NCI-H82 (cell line): ENCODE measurements around the gene ACVR1.
"Not testable (repeated sequence)": the region's sequence is repeated elsewhere in the genome, so short reads cannot be mapped to it uniquely, and the experiment has no call there.

ENCODE experiments used
- DNase-seq: peaks from one replicate; lab custom pipeline; 2025; lab: John Stamatoyannopoulos, UW

ACVR1 gene

DNA sequence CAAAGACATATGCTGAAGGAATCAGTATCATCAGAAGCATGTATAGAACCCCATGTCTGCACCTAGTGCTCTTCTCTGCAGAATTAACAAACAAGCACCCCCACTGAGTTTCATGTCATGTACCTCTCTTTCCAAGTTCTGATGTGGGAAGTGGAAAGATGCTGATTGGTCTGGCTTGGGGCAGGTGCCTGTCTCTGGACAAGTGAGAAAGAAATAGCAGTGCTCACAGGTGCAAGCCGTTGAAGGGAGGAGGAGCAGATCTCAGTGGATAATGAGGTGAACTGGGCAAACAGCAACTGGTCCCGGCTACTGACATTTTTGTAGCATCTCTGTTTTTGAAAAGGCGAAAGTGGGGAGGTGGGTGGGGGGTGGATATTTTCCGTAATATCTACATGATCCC, 17.5 kb upstream of the ACVR1 start:
- no peak for DNase-seq

DNA sequence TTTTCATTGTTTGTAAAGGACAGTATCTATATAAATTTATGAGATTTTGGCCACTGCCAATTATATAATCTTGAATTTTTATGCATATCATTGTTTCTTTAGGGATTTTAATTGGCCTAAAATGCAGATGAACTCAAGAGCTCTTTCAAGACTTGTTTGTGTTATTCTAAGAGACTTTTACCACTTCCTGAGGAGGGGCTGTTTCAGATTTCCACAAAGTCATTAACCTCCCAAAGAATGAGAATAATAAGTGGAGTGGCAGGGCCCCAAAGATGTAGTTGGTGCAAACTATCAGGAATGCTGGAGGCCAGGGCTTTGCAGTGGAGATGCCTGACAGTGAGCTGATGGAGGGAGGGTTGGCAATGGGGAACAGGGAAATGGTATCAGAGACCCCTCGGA, 15.5 kb upstream of the ACVR1 start:
- no peak for DNase-seq

DNA sequence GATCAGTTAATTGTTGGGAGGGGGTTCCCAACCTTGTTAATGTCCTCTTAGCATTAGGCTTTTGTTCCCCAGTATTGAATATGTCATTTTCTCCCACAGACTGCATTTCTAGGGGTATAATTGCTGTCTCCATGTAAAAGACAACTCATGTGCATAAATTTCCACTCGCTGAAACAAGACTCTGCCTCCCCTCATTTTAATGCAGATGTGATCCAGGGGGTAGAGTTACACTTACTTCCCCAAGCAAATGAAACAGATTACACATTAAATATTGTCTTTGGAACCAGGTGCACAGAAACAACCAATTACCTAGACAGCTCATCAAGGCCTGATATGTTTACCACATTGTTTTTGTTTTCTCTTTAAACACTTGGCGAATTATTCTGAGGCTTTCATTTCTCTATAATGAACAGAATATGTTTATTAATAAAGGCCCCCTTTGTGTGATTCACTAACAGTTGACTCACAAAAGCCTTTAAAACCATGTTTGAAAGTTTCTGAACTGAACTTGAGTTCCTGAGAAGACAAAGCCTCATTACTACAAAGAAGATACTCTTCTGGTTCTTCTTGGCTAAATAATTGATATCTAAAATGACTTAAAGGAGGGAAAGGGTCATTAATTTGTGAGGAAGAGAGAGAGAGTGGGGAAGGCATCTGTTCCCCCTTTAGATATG, 15.0 kb upstream of the ACVR1 start:
- DNase-seq = no peak

DNA sequence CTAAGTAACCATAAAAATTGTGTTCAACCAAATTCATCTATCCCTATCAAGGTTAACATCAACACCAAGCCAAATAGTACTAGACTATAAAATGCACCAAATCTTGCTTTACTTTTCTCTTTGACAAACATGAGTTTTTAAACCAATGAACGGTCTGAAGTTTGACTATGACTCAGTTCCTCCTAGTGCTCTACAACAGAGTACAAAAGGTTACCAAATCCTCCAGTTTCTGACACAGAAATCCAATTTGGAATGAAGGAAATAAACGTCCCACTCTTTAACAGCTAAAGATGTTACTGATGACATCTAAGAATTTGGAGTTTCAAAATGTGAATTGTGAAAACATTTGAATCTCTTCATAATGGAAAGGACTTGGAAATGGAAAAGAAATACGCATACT, 11.8 kb upstream of the ACVR1 start:
- no peak for DNase-seq

DNA sequence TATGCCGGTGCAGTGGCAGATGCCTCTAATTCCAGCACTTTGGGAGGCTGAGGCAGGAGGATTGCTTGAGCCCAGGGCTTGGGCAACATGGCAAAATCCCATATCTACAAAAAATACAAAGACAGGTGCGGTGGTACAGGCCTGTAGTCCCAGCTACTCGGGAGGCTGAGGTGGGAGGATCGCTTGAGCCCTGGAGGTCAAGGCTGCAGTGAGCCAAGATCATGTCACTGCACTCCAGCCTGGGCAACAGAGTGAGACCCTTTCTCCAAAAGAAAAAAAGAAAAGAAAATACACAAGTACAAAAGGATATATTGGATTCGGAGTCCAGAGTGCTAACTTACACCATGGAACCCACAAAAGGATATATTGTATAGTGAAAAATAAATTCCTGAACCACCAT, 8.4 kb upstream of the ACVR1 start:
- DNase-seq = not testable (repeated sequence)

DNA sequence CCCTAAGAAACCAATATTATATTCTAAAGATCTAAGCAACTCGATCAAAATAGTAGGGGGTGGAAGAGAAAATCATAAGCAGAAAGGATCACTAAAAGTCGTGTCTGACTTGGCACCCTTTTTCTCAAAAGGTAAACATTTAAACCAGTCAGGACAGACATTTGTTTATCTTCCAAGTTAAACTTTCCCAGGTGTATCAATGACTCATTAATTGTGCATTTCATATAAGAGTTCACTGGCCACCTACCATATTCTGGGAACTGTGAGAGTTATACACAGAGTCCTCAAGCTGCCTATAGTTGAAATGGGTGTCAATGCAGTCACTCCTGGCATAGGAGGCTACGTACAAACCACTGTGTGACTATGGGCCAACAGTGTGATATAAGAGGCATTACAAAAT, 4.8 kb upstream of the ACVR1 start:
- no peak for DNase-seq

DNA sequence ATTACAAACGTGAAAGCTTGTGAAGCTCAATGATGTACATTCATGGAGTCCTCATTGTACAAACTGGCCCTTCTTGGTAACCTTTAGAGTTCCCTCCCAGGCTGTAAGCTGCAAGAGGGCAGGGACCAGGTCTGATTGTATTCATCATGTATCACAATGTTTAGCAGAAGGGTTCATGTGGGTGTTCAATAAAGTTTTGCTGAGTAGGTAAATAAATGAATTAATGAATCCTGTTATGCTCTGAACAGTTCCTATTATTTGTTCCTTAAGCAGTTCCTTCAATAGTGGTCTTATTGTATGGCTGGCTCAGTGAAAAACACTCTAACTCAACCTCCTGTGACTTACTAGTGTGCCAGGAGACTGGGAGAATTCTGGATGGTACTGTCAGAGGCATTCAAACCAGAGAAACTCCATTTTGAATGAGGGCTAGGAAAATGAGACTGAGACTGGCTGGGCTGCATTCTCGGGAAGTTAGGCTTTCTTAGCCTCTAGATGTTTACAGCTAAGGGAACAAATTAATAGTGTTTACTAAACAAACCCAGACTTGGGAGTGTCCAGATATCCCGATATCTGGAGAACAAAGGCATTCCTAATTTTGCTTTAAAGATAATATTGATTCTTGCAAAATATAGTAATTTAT, 1.8 kb upstream of the ACVR1 start:
- DNase-seq = no peak

DNA sequence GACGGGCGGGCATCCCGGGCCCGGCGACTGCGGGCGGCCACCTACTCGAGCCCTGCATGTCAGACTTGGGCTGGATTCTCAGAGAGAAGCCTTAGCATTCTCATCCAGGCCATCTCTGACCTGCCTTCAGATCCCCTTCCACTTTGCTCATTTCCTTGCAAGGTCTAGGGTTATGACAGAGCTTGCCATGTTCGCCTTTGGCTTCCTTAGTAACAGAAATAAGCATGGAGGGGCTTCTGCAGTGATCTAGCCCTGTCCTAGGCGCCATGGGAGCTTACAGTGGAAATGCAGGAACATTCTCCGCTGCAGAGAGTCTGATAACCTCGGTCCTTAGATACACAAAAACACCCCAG, 632 bp upstream of the ACVR1 start:
- peak; percentile 68 for DNase-seq

DNA sequence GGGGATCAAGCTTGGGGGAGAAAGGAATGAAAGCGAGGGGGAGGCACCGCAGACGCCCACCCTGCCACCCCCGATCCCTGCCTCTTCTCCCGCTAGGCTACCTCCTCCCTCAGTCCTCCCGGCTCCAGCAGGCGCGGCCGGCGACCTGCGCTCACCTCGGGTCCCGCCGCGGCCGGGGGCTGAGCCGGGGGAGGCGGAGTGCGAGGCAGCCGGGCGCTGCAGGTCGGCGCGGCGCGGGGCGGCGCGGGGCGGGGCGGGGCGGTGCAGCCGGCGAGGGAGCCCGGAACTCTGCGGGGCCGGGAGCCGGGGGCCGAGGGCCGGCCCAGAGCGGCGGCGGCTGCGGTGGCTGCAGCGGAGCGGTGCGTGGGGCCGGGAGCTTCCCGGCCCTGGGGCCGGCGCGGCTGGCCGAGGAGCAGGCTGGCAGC, 477 bp downstream of the ACVR1 start:
- DNase-seq = peak; percentile 58

DNA sequence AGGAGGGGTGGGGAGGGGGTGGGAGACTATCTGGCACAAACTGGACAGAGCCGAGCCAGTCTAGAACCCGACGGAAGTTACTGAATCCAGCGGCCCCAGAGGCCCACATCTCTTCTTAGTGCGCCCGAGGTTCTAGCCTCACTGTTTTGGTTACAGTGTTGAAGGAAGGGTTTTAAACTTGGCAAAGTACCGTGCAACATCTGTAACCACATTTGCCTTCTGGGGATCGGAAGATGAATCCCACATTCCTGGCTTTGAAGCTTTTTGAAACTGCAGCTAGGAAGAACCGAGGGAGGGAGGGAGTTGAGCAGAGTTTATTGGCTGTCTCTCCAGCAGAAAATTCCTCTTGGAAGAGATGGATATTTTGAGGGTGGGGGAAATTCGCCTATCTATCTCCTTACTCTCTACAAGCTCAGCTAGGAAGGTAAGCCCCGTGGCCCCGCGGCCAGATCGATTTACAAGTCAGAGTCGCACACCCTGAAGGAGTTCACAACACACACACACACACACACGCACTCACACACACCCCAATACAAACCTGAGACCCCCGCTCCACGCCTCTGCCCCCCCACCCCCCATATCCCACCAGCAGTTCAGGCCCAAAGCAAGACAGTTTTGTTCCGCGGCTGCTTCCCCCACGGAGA, 1.0 kb downstream of the ACVR1 start:
- DNase-seq = peak; percentile 56

DNA sequence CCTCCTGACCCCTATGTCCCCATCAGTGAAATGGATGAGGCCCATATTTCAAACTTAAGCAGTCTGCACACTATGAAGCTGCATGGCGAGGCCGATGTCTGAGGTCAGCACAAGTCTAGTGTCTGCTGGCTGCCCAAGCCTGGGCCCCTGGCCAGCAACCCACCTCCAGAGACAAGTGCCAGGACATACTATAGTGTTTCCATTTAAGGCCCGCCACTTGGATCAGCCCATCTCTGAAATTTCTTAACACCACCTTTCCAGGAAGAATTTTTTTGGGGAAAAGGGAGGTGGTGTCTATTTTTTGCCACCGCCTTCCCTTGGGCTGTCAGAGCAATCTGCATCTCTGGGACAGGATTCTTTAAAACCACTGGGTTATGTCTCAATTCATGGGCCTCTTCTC, 1.8 kb downstream of the ACVR1 start:
- DNase-seq = no peak

DNA sequence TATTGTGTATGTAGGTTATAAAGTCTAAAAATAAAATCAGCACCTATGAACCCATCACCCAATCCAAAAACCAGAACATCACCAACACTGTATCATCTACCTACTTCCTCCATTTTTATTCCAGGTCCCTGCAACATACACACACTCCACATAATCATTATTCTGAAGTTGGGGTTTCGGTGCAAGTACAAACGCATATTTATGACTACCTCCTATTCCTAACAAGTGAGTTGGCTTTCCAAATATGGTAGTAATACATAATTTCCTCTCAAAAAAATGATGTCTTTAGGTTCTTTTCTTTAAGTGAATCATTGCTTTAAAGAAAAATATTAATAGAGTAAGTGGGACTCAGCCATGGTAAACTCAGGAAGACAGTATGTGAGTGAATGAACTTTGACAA, 3.3 kb downstream of the ACVR1 start:
- DNase-seq = no peak

DNA sequence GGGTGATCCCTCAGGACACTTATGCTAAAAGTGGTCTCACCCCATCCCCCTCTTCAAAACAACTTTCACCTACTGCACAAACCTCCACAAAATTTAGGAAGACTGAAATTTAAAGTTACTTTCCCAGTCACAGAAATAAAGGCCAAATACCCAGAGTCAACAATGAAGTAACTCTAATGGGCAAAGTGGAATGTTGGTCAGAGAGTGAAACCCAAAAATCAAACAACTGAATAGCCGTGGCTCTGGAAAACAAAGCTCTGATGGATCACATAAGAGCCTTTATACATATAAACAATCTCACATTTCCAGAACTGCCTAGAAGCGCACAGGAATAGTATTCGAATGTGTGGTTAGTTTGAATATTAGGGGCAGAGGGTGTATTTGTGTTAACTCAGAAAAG, 4.7 kb downstream of the ACVR1 start:
- no peak for DNase-seq

DNA sequence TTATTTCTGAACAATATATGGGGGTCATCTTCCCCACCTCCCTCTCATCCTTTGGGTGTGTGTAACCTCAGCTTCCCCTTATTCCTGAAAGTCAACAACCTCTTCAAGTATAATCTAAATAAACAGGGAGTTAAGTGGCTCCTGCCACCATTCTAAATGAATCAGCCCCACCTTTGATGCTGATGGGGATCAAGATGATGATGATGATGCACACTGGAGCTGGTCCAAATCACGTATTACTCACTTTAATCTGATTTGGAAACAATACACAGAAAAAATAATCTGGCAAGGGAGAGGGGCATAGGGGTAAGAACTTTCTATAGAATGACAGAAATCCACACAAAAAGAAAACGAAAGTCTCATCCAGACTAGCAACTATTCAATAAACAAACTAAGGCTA, 7.1 kb downstream of the ACVR1 start:
- DNase-seq = no peak

DNA sequence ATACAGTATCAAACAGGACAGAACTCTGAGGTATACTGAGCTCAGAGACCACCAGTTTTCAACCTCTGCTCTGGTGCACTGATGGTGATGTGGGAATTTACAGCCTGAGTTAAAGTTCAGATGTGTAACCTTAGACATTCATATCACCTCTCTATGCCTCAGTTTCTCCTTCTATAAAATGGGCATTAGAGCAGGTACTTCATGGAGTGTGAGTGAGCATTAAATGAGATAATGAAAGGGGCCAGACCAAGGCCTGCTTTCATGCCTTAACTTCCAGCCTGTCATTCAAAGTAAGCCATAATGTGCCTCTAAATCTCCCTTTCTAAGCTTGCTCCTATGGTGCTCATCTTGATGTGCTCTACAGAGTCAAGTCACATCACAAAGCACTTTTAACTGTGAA, 8.4 kb downstream of the ACVR1 start:
- no peak for DNase-seq

DNA sequence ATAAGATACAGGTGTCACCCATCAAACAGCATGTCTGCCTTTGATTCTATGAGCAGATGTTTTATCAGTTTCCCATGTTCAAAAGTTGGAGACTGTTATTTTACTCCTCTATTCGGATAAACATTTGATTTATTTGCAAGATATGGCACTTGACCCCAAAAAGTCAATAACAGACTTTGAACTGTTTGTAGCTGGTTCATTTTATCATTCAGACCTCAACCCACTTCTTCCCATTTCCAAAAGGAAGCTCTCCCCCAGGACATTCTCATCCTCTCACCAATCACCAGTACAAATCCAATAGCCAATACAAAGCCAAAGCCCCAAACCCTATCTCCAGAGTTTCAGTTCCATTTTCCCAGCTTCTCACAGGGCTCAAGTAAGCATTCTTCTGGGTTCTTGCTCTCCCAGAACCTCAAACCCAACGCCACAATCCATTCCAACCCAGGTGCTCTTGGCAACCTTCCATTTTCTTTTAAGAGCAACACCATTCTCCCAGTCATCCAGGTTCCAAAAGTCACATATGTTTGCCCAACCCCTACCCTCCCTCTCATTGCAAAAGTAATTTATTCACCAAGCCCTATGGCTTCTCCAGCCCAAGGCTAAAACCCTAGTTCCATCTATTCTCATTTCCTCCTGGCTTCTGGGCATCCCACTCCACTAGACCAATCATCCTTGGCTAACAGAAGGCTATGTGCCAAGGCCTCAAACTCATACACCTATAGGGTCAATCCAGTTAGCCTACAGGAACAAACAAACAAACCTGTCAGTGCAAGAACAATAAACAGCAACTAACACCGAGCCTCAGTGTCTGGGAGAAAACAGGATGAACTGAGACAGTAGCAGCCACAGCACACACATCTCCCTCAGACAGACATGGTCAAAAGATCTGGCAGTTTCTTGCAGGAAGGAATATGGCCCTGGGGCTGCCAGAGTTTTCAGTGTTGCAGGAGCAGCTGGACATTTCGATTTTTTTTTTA, 9.2 kb downstream of the ACVR1 start:
- DNase-seq = no peak

DNA sequence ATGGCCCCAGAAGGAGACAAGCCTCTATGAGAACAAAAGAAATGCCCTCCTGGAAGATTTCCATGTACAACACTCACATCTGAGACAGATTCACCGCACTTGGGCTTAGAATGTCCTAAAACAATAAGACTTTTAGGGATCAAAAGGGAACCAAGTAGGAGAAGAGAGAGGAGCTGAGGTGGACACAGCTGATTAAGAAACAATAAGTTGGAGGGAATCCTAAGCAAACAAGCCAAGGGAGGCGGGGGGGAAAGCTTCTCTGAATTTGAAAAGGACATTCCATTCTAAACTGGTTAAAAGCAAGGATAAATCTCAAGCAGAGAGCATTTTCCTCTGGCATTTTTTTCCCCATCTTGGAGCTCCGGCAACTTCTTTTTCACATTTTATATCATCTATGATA, 9.9 kb downstream of the ACVR1 start:
- DNase-seq = no peak

DNA sequence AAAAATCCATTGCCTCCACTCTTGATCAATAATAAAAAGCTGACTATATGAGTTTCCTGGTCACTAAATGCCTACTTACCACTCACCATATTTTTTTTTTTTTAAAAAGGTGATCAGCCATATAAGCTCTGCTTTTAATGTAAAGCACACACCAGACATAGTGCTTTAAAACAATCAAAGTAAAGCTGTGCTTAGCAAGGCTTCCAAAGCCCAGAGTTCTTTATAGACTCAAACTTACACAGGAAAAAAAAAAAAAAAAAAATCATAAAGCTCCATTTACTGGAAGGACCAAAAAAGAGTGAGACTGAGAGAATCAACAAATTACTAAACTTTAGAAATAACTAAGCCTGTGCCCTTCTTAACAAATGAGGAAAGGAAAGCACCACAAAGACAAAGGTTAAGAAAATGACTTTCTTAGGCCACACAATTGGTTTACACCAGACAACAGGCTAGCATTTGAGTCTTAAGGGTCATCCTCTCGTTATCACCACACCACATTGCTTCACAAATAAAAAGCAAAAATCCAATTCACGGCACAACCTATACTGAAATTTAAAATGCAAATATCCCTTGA, 11.2 kb downstream of the ACVR1 start:
- no peak for DNase-seq

DNA sequence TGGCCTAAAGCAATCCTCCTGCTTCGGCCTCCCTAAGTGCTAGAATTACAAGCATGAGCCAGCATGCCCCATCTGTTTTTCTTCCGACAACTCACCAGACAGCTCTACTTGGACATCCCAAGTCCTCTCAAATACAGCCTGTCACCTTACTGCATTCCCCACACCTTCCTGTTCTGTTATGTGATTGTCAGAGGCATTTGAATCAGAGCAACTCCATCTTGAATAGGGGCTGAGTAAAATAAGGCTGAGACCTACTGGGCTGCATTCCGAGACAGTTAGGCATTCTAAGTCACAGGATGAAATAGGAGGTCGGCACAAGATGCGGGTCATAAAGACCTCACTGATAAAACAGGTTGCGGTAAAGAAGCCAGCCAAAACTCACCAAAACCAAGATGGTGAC, 17.3 kb downstream of the ACVR1 start:
- no peak for DNase-seq

DNA sequence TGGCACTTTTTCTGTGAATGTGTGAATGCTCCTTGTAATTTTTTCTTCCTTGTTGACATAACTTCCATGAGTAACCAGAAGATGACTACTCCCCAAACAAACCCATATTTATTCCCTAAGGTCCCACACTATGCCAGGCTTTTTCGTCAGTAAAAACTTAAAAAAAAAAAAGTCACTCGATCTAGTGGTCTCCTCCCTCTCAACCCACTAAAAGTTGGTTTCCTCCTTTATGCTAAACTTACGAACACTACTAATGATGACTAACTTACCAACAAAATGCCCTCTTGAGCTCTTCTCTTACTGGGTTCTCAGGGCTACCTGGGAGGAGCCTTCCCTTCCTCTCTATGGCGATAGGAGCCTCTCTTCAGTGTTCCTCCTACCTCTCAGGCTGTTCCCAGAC, 18.2 kb downstream of the ACVR1 start:
- DNase-seq = no peak

DNA sequence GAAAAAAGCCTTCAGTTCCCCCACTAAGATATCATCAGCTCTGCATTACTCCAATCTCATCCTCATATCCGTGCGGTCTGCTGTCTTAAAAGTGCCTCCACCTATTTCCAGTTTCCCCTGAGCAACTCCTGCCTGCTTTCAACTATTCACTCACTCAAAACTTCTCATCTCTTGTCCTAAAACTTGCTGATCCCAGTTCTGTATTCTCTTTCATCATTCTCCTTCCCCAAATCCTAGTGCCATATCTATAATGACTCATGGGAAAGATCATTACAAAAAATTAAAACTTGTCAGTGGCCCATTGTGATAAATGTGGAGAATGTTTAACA, 20.0 kb downstream of the ACVR1 start:
- DNase-seq = no peak

DNA sequence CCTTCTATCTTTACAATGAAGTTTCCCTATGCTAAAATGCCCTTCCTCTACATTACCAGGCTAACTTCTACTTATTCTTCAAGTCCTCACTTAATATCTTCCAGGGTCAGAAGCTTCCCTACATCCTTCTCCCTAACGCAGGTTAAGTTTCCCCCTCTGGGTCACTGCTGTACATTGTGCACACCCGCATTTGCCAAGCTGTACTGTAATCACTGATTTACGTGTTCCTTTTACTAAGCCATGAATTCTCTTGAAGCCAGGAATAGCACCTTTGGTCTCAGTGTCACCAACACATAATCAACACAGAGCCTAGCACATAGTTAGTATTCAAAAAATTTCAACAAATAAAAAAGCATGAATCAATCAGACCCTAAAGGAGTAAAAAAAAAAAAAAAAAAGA, 22.3 kb downstream of the ACVR1 start:
- no peak for DNase-seq
